Testis (tissue), 3 donors: ENCODE results near the gene MXRA8. TPM values are rescaled to one million over a fixed set of nuclear protein-coding genes. Genes with fewer than 3 reads are reported as not detected.

Source experiments
- DNase-seq: peaks from one replicate; pipeline ENCODE4 v3.0.0-alpha.2; 2019
- H3K27ac ChIP-seq, 2 donors: fragments of 200-600 bp; sonication (generic); one replicate each; pipeline ENCODE4 v1.5.1; 2019
- H3K27me3 ChIP-seq: fragments of 200-600 bp; sonication (generic); one replicate; pipeline ENCODE4 v1.5.1; 2019
- H3K36me3 ChIP-seq: fragments of 200-600 bp; sonication (generic); one replicate; pipeline ENCODE4 v1.5.1; 2017; ENCODE audit warnings: low read depth; ENCODE audit errors: missing control alignments
- H3K4me1 ChIP-seq: fragments of 200-600 bp; sonication (generic); one replicate; pipeline ENCODE4 v1.5.1; 2019
- H3K4me3 ChIP-seq, 2 donors: fragments of 200-600 bp; sonication (generic); one replicate each; pipeline ENCODE4 v1.5.1; 2017 to 2019
- H3K9me3 ChIP-seq: fragments of 200-600 bp; sonication (generic); one replicate; pipeline ENCODE4 v1.5.1; 2017
- POLR2A ChIP-seq: fragments of 450-650 bp; IDR thresholded peaks from one replicate; pipeline ENCODE4 v1.6.1; 2017; ENCODE audit warnings: antibody characterized with exemption, mild to moderate bottlenecking, moderate library complexity
- WGBS, 2 donors: methylation state at CpG; one replicate each; pipeline ENCODE4 v1.1.5; 2018; 5-methylcytosine and 5-hydroxymethylcytosine counted together
- intact Hi-C: fragments of 100-400 bp; cut with DNase I; formaldehyde crosslinking; loops from one replicate; pipeline ENCODE4 v1.15.1; 2023; ENCODE audit warnings: low total_unique reads
- polyA plus RNA-seq: library from polyadenylated mRNA; stranded (reverse); fragments of 350-450 nt; fragmentation: Illumina TruSeq; extraction: RNeasy Lipid Tissue Mini Kit (QIAGEN cat#74804); gene quantifications from one replicate; pipeline ENCODE4 v1.2.3, GENCODE V29; 2014; ENCODE audit warnings: low read depth, low replicate concordance; ENCODE audit not compliant: insufficient read depth
- total RNA-seq, 2 donors: library from RNA; depleted of rRNA; stranded (reverse); fragments of >200 nt; gene quantifications; one replicate each; pipeline ENCODE4 v1.2.3, GENCODE V29; 2016
- TF ChIP-seq, protein P1 (sequence below), 3 experiments: fragments of 450-650 bp in 2 of 3; fragments of 200-600 bp in 1 of 3; sonication (generic) in 1 of 3; IDR thresholded peaks; one replicate each; pipeline ENCODE4 v1.5.1; 2016 to 2019; ENCODE audit warnings: antibody characterized with exemption in 3 of 3, mild to moderate bottlenecking in 2 of 3, moderate library complexity in 1 of 3

MXRA8 gene
- total and polyA plus RNA-seq, 3 donors from 2014 or later, result 60.2 to 102 (median 63.3) TPM

DNA sequence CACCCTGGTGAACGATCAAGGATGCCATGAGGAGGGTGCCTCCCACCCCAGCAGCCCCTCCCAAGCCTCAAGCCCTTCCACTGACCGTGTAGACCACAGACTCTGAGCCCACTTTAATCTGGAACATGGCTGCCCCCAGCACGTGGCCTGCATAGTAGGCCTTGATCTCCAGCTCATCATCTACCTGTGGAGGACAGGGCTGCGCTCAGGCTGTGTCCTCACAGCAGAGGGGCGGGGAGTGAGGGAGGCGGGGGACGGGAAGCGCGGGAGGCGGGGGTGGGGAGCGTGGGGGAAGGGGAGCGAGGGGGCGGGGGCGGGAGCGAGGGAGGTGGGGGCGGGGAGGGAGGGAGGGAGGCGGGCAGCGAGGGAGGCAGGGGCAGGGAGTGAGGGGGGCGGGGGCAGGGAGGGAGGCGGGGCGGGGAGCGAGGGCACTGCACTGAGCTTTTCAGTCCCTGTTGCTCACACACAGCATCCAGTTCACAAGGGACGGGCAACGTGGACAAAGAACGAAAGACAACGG lies 42.9 kb downstream of the MXRA8 start:
- Histone ChIP-seq H3K27me3 (no peaks in the 10 kb centered on the region), H3K27ac (no peak overlapping the region), H3K36me3 (no peaks in the 10 kb centered on the region), H3K4me1 (peaks cover 10% of the 10 kb centered on the region), H3K9me3 (no peaks in the 10 kb centered on the region), H3K4me3 (no peak overlapping the region)
- intact Hi-C loops, result no loop called here
- DNase-seq, result no peak
- 74 to 81% methylated on average over 13 to 26 of the region's 26 CpGs for WGBS, 2 donors
- no peak for TF ChIP-seq POLR2A
- TF ChIP-seq, protein P1, sequence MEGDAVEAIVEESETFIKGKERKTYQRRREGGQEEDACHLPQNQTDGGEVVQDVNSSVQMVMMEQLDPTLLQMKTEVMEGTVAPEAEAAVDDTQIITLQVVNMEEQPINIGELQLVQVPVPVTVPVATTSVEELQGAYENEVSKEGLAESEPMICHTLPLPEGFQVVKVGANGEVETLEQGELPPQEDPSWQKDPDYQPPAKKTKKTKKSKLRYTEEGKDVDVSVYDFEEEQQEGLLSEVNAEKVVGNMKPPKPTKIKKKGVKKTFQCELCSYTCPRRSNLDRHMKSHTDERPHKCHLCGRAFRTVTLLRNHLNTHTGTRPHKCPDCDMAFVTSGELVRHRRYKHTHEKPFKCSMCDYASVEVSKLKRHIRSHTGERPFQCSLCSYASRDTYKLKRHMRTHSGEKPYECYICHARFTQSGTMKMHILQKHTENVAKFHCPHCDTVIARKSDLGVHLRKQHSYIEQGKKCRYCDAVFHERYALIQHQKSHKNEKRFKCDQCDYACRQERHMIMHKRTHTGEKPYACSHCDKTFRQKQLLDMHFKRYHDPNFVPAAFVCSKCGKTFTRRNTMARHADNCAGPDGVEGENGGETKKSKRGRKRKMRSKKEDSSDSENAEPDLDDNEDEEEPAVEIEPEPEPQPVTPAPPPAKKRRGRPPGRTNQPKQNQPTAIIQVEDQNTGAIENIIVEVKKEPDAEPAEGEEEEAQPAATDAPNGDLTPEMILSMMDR (IDR thresholded peaks at IDR 0.05), result no peak

DNA sequence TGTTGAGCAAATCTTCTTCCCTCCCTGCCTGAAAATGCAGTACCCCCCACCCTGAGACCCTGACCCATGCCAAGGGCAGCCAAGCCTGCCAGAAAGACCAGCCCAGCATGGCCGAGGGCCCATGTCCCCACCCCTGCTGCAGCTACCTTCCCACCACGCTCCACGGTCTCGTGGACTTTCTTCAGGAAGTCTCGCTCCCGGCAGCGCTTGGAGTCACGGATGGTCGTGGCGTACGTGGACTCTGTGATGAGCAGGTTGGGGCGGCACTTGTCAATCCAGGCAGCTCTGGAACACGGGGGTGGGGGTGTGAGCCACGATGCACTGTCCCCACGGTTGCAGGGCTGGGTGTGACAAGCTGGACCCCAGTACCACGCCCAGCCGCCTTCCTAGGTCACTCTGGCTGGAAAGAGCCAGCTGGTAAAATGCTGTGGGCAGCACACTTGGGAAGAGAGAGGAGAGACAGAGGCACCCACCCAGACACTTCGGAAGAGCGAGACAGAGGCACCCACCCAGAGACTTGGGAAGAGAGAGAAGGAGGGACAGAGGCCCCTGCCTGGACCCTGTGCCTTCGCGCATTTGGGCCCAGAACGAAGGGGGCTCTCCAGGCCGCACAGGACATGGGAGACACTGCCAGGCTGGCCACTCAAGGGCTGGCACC lies 43.5 kb downstream of the MXRA8 start:
- H3K27ac ChIP-seq, result no peak overlapping the region
- DNase-seq, result no peak
- no peaks in the 10 kb centered on the region for H3K27me3 ChIP-seq
- WGBS, 2 donors, result 89 to 92% methylated on average over 22 to 23 of the region's 23 CpGs
- H3K4me1 ChIP-seq, result peaks cover 10% of the 10 kb centered on the region
- intact Hi-C loops, result no loop called here
- H3K9me3 ChIP-seq, result no peaks in the 10 kb centered on the region
- TF ChIP-seq, protein P1 (IDR thresholded peaks at IDR 0.05), result no peak
- TF ChIP-seq POLR2A, result no peak
- no peaks in the 10 kb centered on the region for H3K36me3 ChIP-seq
- no peak overlapping the region for H3K4me3 ChIP-seq

GRCh38 chr1:1314237-1314586 lies 44.1 kb downstream of the MXRA8 start:
- intact Hi-C loops, result no loop called here
- Histone ChIP-seq H3K4me1 (peaks cover 15% of the 10 kb centered on the region), H3K27ac (no peak overlapping the region), H3K36me3 (no peaks in the 10 kb centered on the region), H3K27me3 (no peaks in the 10 kb centered on the region), H3K9me3 (no peaks in the 10 kb centered on the region), H3K4me3 (no peak overlapping the region)
- TF ChIP-seq POLR2A, result no peak
- TF ChIP-seq, protein P1 (IDR thresholded peaks at IDR 0.05), result no peak
- DNase-seq, result no peak
- 85 to 93% methylated on average over 7 to 15 of the region's 15 CpGs for WGBS, 2 donors

- H3K9me3 ChIP-seq, result no peaks in the 10 kb centered on the region
- H3K4me3 ChIP-seq, result no peak overlapping the region
- intact Hi-C loops, result no loop called here
- 86 to 87% methylated on average over 15 to 37 of the region's 37 CpGs for WGBS, 2 donors
- H3K27ac ChIP-seq, result no peak overlapping the region
- DNase-seq, result no peak
- no peaks in the 10 kb centered on the region for H3K36me3 ChIP-seq
- H3K4me1 ChIP-seq, result peaks cover 16% of the 10 kb centered on the region
- H3K27me3 ChIP-seq, result no peaks in the 10 kb centered on the region
- TF ChIP-seq, protein P1 (IDR thresholded peaks at IDR 0.05), result no peak
- no peak for TF ChIP-seq POLR2A
Measured at GRCh38 chr1:1313500-1314236, 44.7 kb downstream of the MXRA8 start.
